IMR-90 (cell line): ENCODE data around the gene SETDB1. TPM values are rescaled to one million over a fixed set of nuclear protein-coding genes. Genes with fewer than 3 reads are reported as not detected.
A peak's percentile ranks its signal among the peaks of the same experiment; 100 is the strongest.

ENCODE experiments used
- ATAC-seq: fragments of 200-7000 bp; cut with Tn5 transposase; 2 replicates; pipeline ENCODE4 v1.9.1; 2020; ENCODE audit warnings: low read depth, mild to moderate bottlenecking, moderate library complexity
- BruUV-seq: library from RNA; stranded (reverse); fragments of 400-500 nt; replicated peaks from 2 replicates; lab custom pipeline; 2021; lab: Mats Ljungman, UMichigan
- CTCF ChIA-PET: fragments of 300-600 bp; formaldehyde crosslinking; extraction: SDS; loops from one replicate; lab custom pipeline; 2021; ENCODE audit warnings: antibody characterized with exemption; lab: Yijun Ruan, JAX
- POLR2A ChIA-PET: fragments of 300-600 bp; sonication (Branson Sonifier 250); formaldehyde crosslinking; loops from one replicate; lab custom pipeline; 2022; ENCODE audit warnings: antibody characterized with exemption; ENCODE audit not compliant: unreplicated experiment; lab: Charles Lee
- DNase-seq: peaks from one replicate; pipeline ENCODE4 v3.0.0; 2013
- H2AFZ ChIP-seq: replicated peaks from 2 replicates; pipeline ENCODE3; 2013; ENCODE audit warnings: low read length, mild to moderate bottlenecking; ENCODE audit not compliant: poor library complexity
- H2AK5ac ChIP-seq: 2 replicates; pipeline ENCODE4 v1.6.1; 2013; ENCODE audit warnings: low read depth, low read length, inconsistent platforms
- H2AK9ac ChIP-seq: replicated peaks from 2 replicates; pipeline ENCODE3; 2013; ENCODE audit warnings: mild to moderate bottlenecking, low read depth, low read length, moderate library complexity; ENCODE audit not compliant: poor library complexity
- H2BK120ac ChIP-seq: 2 replicates; pipeline ENCODE4 v1.6.1; 2013; ENCODE audit warnings: low read depth, low read length, inconsistent platforms
- H2BK15ac ChIP-seq: 3 replicates; pipeline ENCODE4 v1.6.1; 2013; ENCODE audit warnings: low read depth, low read length, inconsistent platforms
- H2BK20ac ChIP-seq: 2 replicates; pipeline ENCODE4 v1.6.1; 2013; ENCODE audit warnings: low read depth, mild to moderate bottlenecking, inconsistent platforms, low read length, moderate library complexity
- H2BK5ac ChIP-seq: 2 replicates; pipeline ENCODE4 v1.6.1; 2013; ENCODE audit warnings: mild to moderate bottlenecking, low read depth, low read length, inconsistent platforms; ENCODE audit not compliant: poor library complexity, severe bottlenecking
- H3K14ac ChIP-seq: replicated peaks from 2 replicates; pipeline ENCODE4 v1.6.1; 2013; ENCODE audit warnings: low read depth, low read length, inconsistent platforms
- H3K18ac ChIP-seq: 2 replicates; pipeline ENCODE4 v1.6.1; 2013; ENCODE audit warnings: low read depth, low read length, control low read depth
- H3K23ac ChIP-seq: 2 replicates; pipeline ENCODE4 v1.6.1; 2013; ENCODE audit warnings: low read depth, low read length, inconsistent platforms
- H3K27ac ChIP-seq: 2 replicates; pipeline ENCODE4 v1.5.1; 2013; ENCODE audit warnings: mild to moderate bottlenecking, control low read depth, low read length; ENCODE audit not compliant: insufficient read depth
- H3K27me3 ChIP-seq: 2 replicates; pipeline ENCODE4 v1.6.1; 2013; ENCODE audit warnings: low read length; ENCODE audit not compliant: control insufficient read depth, insufficient read depth
- H3K36me3 ChIP-seq: 2 replicates; pipeline ENCODE4 v1.6.1; 2013; ENCODE audit warnings: low read length, mixed read lengths; ENCODE audit not compliant: control insufficient read depth, insufficient read depth
- H3K4ac ChIP-seq: 2 replicates; pipeline ENCODE4 v1.6.1; 2013; ENCODE audit warnings: low read depth, low read length, inconsistent platforms
- H3K4me1 ChIP-seq: 2 replicates; pipeline ENCODE4 v1.6.1; 2013; ENCODE audit warnings: low read length, mixed read lengths; ENCODE audit not compliant: control insufficient read depth, insufficient read depth
- H3K4me2 ChIP-seq: 2 replicates; pipeline ENCODE4 v1.6.1; 2013; ENCODE audit warnings: low read depth, mild to moderate bottlenecking, control low read depth, low read length, moderate library complexity
- H3K4me3 ChIP-seq: 2 replicates; pipeline ENCODE4 v1.5.1; 2013; ENCODE audit warnings: low read depth, mild to moderate bottlenecking, control low read depth, low read length, moderate library complexity; ENCODE audit not compliant: insufficient read depth
- H3K56ac ChIP-seq: 2 replicates; pipeline ENCODE4 v1.6.1; 2013; ENCODE audit warnings: low read length, inconsistent platforms; ENCODE audit not compliant: insufficient read depth; ENCODE audit errors: extremely low read depth
- H3K79me1 ChIP-seq, 2 experiments: 2 replicates each; pipeline ENCODE4 v1.6.1; 2013; ENCODE audit warnings: low read length in 2 of 2, inconsistent platforms in 1 of 2, low read depth in 1 of 2
- H3K9ac ChIP-seq: 2 replicates; pipeline ENCODE4 v1.6.1; 2013; ENCODE audit warnings: low read depth, low read length, control low read depth
- H3K9me1 ChIP-seq: 2 replicates; pipeline ENCODE4 v1.6.1; 2013; ENCODE audit warnings: low read length, inconsistent platforms; ENCODE audit not compliant: insufficient read depth
- H3K9me3 ChIP-seq: 2 replicates; pipeline ENCODE4 v1.6.1; 2013; ENCODE audit warnings: low read length; ENCODE audit not compliant: control insufficient read depth, insufficient read depth
- H4K20me1 ChIP-seq: 2 replicates; pipeline ENCODE4 v1.6.1; 2013; ENCODE audit warnings: low read length, inconsistent platforms; ENCODE audit not compliant: insufficient read depth
- H4K5ac ChIP-seq: 2 replicates; pipeline ENCODE4 v1.6.1; 2013; ENCODE audit warnings: mild to moderate bottlenecking, low read depth, low read length, control low read depth
- H4K8ac ChIP-seq, 2 experiments: 2 replicates each; pipeline ENCODE4 v1.6.1; 2013; ENCODE audit warnings: low read depth in 2 of 2, low read length in 2 of 2, control low read depth in 1 of 2, inconsistent platforms in 1 of 2
- H4K91ac ChIP-seq: 2 replicates; pipeline ENCODE4 v1.6.1; 2013; ENCODE audit warnings: low read depth, low read length, inconsistent platforms; ENCODE audit not compliant: insufficient read depth
- FOS ChIP-seq: fragments of 150-350 bp; IDR thresholded peaks from 2 replicates; pipeline ENCODE4 v1.6.1; 2016; ENCODE audit warnings: low read depth, low read length
- RAD21 ChIP-seq: IDR thresholded peaks from 2 replicates; pipeline ENCODE4 v1.6.1; 2012; ENCODE audit warnings: low read length, improper control_type of control experiment
- WGBS, 2 experiments: methylation state at CpG; one replicate each; pipeline versions ENCODE4 v1.1.5 to v1.1.7; 2013; ENCODE audit warnings: missing lambda C conversion rate in 2 of 2; ENCODE audit not compliant: insufficient read length in 1 of 2; ENCODE audit errors: extremely low coverage in 2 of 2; 5-methylcytosine and 5-hydroxymethylcytosine counted together
- dilution Hi-C: fragments of 300-500 bp; cut with HindIII; formaldehyde crosslinking; loops from one replicate; pipeline ENCODE4 v1.14.3; 2018; ENCODE audit warnings: low sequenced_read_pairs; ENCODE audit not compliant: unreplicated experiment
- in situ Hi-C: fragments of 300-500 bp; cut with MboI; formaldehyde crosslinking; loops from 3 replicates; pipeline ENCODE4 v1.14.3; 2019; ENCODE audit warnings: low sequenced_read_pairs, inconsistent platforms, mixed read lengths
- intact Hi-C: fragments of 100-400 bp; cut with micrococcal nuclease; formaldehyde crosslinking; loops from 2 replicates; pipeline ENCODE4 v1.10.0; 2022
- polyA plus RNA-seq, 3 experiments: library from polyadenylated mRNA; depleted of rRNA; stranded (reverse); fragments of >200 nt; gene quantifications; 2 replicates each; pipeline ENCODE4 v1.2.3, GENCODE V29; 2012; ENCODE audit warnings: low replicate concordance in 1 of 3
- total RNA-seq: library from RNA; depleted of rRNA; stranded (reverse); fragments of >200 nt; gene quantifications from 2 replicates; pipeline ENCODE4 v1.2.3, GENCODE V29; 2012

The SETDB1 gene
- total and polyA plus RNA-seq, 2 of the 4 experiments (the other 2 are of a cell fraction): 18.7 to 22.9 TPM

- intact Hi-C loops: no loop called here
- peaks cover 32% of the 10 kb centered on the region for H3K4me1 ChIP-seq
- H3K18ac ChIP-seq: peak overlapping the region; percentile 79; the same call in 1 of the 2 replicates
These were observed 50.9 kb downstream of the SETDB1 start for GRCh38 chr1:150976879-150977694.

More at GRCh38 chr1:150976879-150977694, 50.9 kb downstream of the SETDB1 start:
- H3K56ac ChIP-seq: 0 out of 2 replicates have a peak overlapping the region, but pooled peaks have one; percentile 38
- H3K9me3 ChIP-seq: no peaks in the 10 kb centered on the region
- peak overlapping the region; percentile 76 for H3K14ac ChIP-seq
- H3K23ac ChIP-seq: peak overlapping the region; percentile 91
- H3K27ac ChIP-seq: peak overlapping the region; percentile 2; the same call in 1 of the 2 replicates
- peaks cover 0 to 23% of the 10 kb centered on the region in 2 experiments; a peak in 2 of 4 replicates for H3K79me1 ChIP-seq
- peaks cover 16% of the 10 kb centered on the region for H4K20me1 ChIP-seq
- DNase-seq (no peak), ATAC-seq (no peak)
- peak overlapping the region; percentile 75 for H3K4ac ChIP-seq
- TF ChIP-seq FOS (0 out of 2 replicates have a peak, but pooled peaks have one; percentile 8), RAD21 (no peak)
- no peaks in the 10 kb centered on the region for H3K36me3 ChIP-seq
- H3K27me3 ChIP-seq: no peaks in the 10 kb centered on the region
- peak overlapping the region; percentile 6 to 60 for H4K8ac ChIP-seq
- peak overlapping the region; percentile 60 for H2AK5ac ChIP-seq
- dilution Hi-C loops: no loop called here
- peak overlapping the region; percentile 65 for H2BK120ac ChIP-seq
- H4K91ac ChIP-seq: peak overlapping the region; percentile 84
- no peak overlapping the region for H3K9ac ChIP-seq
- peak overlapping the region; percentile 91 for H2BK20ac ChIP-seq
- no peak overlapping the region for H3K4me3 ChIP-seq
- H3K4me2 ChIP-seq: peak overlapping the region; percentile 41; the same call in 1 of the 2 replicates
- BruUV-seq: no TSS peak
- ChIA-PET CTCF (interaction anchor here (1.6 kb wide), 1 partner anchor 10 kb away, joined by 5 read pairs; no protein-coding TSS in a partner anchor), POLR2A (no interaction called here)
- H2BK5ac ChIP-seq: peak overlapping the region; percentile 82
- WGBS, 2 experiments: 78% methylated on average over 5 of the region's 11 CpGs; no CpG with 5 or more reads in 1 of the 2 experiments
- H2BK15ac ChIP-seq: peak overlapping the region; percentile 76; the same call in 1 of the 3 replicates
- in situ Hi-C loops: loop anchor here (10.0 kb wide), 1 partner anchor 58 kb away; the partner anchor contains the start of gene BNIPL
- H4K5ac ChIP-seq: peak overlapping the region; percentile 83; the same call in 1 of the 2 replicates
- H2AK9ac ChIP-seq: peak overlapping the region; percentile 13
- H2AFZ ChIP-seq: peak overlapping the region; percentile 63
- peaks cover 16% of the 10 kb centered on the region for H3K9me1 ChIP-seq
